Activated CD4-positive, alpha-beta memory T cell treated with anti-CD3 and anti-CD28 coated beads for 36 hours (primary cell): ENCODE measurements around the gene MRPL10. TPM values are rescaled to one million over a fixed set of nuclear protein-coding genes. Genes with fewer than 3 reads are reported as not detected.

Experiments used
- CTCF ChIA-PET: fragments of 350-600 bp; sonication (Branson Sonifier 250); formaldehyde crosslinking; loops from one replicate; lab custom pipeline; 2021; ENCODE audit warnings: antibody characterized with exemption, inconsistent platforms; lab: Charles Lee
- POLR2A ChIA-PET: fragments of 350-600 bp; sonication (Branson Sonifier 250); formaldehyde crosslinking; loops from one replicate; lab custom pipeline; 2021; ENCODE audit warnings: antibody characterized with exemption; lab: Charles Lee
- DNase-seq: peaks from one replicate; pipeline ENCODE4 v3.0.0-alpha.2; 2020
- H3K27ac Mint-ChIP-seq: one replicate; pipeline ENCODE4 v1.8.0; 2021; ENCODE audit warnings: mixed read lengths
- H3K27me3 Mint-ChIP-seq: one replicate; pipeline ENCODE4 v1.8.0; 2021; ENCODE audit warnings: mixed read lengths
- H3K36me3 Mint-ChIP-seq: one replicate; pipeline ENCODE4 v1.8.0; 2021; ENCODE audit warnings: mixed read lengths
- H3K4me1 Mint-ChIP-seq: one replicate; pipeline ENCODE4 v1.8.0; 2021; ENCODE audit warnings: low read depth, mixed read lengths
- H3K4me3 Mint-ChIP-seq: one replicate; pipeline ENCODE4 v1.8.0; 2021; ENCODE audit warnings: mild to moderate bottlenecking, mixed read lengths
- H3K9me3 Mint-ChIP-seq: one replicate; pipeline ENCODE4 v1.8.0; 2021; ENCODE audit warnings: mixed read lengths
- intact Hi-C: fragments of 100-400 bp; cut with micrococcal nuclease; formaldehyde crosslinking; loops from one replicate; pipeline ENCODE4 v1.15.1; 2023
- total RNA-seq, 2 experiments: library from RNA; stranded (reverse); gene quantifications; one replicate each; pipeline ENCODE4 v1.2.3, GENCODE V29; 2021

Gene MRPL10
- total RNA-seq, 2 experiments from 2014 or later: 69.9 to 72.4 TPM

GRCh38 chr17:47819475-47819874 lies 11.9 kb downstream of the MRPL10 start:
- no peaks in the 10 kb centered on the region for H3K27me3 Mint-ChIP-seq
- no peak overlapping the region for H3K4me3 Mint-ChIP-seq
- no peak for DNase-seq
- intact Hi-C loops: no loop called here
- H3K4me1 Mint-ChIP-seq: peaks cover 26% of the 10 kb centered on the region
- POLR2A ChIA-PET: no interaction called here
- no peaks in the 10 kb centered on the region for H3K9me3 Mint-ChIP-seq
- CTCF ChIA-PET: no interaction called here
- peaks cover 13% of the 10 kb centered on the region for H3K36me3 Mint-ChIP-seq
- H3K27ac Mint-ChIP-seq: no peak overlapping the region

GRCh38 chr17:47818002-47818695 lies 13.2 kb downstream of the MRPL10 start:
- intact Hi-C loops: no loop called here
- Mint-ChIP-seq H3K4me1 (peaks cover 26% of the 10 kb centered on the region), H3K27me3 (no peaks in the 10 kb centered on the region), H3K36me3 (peaks cover 5% of the 10 kb centered on the region), H3K4me3 (no peak overlapping the region), H3K27ac (no peak overlapping the region), H3K9me3 (no peaks in the 10 kb centered on the region)
- no peak for DNase-seq
- CTCF ChIA-PET: no interaction called here
- POLR2A ChIA-PET: no interaction called here

GRCh38 chr17:47816947-47817346 lies 14.4 kb downstream of the MRPL10 start:
- intact Hi-C loops: no loop called here
- CTCF ChIA-PET: interaction anchor here (0.6 to 0.7 kb wide), 2 partner anchors 39 to 573 kb away, joined by 3 read pairs; no protein-coding TSS in a partner anchor
- H3K36me3 Mint-ChIP-seq: peaks cover 9% of the 10 kb centered on the region

GRCh38 chr17:47816111-47816735 lies 15.1 kb downstream of the MRPL10 start:
- Mint-ChIP-seq H3K27ac (no peak overlapping the region), H3K27me3 (no peaks in the 10 kb centered on the region), H3K9me3 (no peaks in the 10 kb centered on the region), H3K4me3 (no peak overlapping the region), H3K4me1 (peaks cover 11% of the 10 kb centered on the region), H3K36me3 (peaks cover 11% of the 10 kb centered on the region)
- intact Hi-C loops: no loop called here
- POLR2A ChIA-PET: no interaction called here
- CTCF ChIA-PET: no interaction called here
- no peak for DNase-seq

More at GRCh38 chr17:47816947-47817346, 14.4 kb downstream of the MRPL10 start:
- Mint-ChIP-seq H3K9me3 (no peaks in the 10 kb centered on the region), H3K27ac (no peak overlapping the region), H3K4me3 (no peak overlapping the region), H3K4me1 (peaks cover 18% of the 10 kb centered on the region), H3K27me3 (no peaks in the 10 kb centered on the region)
- POLR2A ChIA-PET: no interaction called here
- DNase-seq: no peak

GRCh38 chr17:47815106-47815918 lies 16.0 kb downstream of the MRPL10 start:
- H3K27ac Mint-ChIP-seq: no peak overlapping the region
- H3K9me3 Mint-ChIP-seq: no peaks in the 10 kb centered on the region
- ChIA-PET POLR2A (interaction anchor here (0.7 kb wide), 1 partner anchor 14 kb away, joined by 5 read pairs; no protein-coding TSS in a partner anchor), CTCF (interaction anchor here (0.6 kb wide), 1 partner anchor 17 kb away, joined by 3 read pairs; no protein-coding TSS in a partner anchor)
- H3K27me3 Mint-ChIP-seq: no peaks in the 10 kb centered on the region
- no peak for DNase-seq
- intact Hi-C loops: no loop called here
- H3K4me3 Mint-ChIP-seq: no peak overlapping the region
- peaks cover 5% of the 10 kb centered on the region for H3K4me1 Mint-ChIP-seq
- peaks cover 14% of the 10 kb centered on the region for H3K36me3 Mint-ChIP-seq

- peaks cover 19% of the 10 kb centered on the region for H3K36me3 Mint-ChIP-seq
- H3K27me3 Mint-ChIP-seq: no peaks in the 10 kb centered on the region
- CTCF ChIA-PET: no interaction called here
- POLR2A ChIA-PET: no interaction called here
- H3K4me1 Mint-ChIP-seq: peaks cover 9% of the 10 kb centered on the region
- no peaks in the 10 kb centered on the region for H3K9me3 Mint-ChIP-seq
- DNase-seq: no peak
- intact Hi-C loops: no loop called here
- H3K27ac Mint-ChIP-seq: no peak overlapping the region
- H3K4me3 Mint-ChIP-seq: no peak overlapping the region
Measured at GRCh38 chr17:47813512-47814031, 17.8 kb downstream of the MRPL10 start.

- Mint-ChIP-seq H3K27me3 (no peaks in the 10 kb centered on the region), H3K4me3 (no peak overlapping the region), H3K9me3 (no peaks in the 10 kb centered on the region), H3K4me1 (peaks cover 9% of the 10 kb centered on the region), H3K36me3 (peaks cover 19% of the 10 kb centered on the region), H3K27ac (no peak overlapping the region)
- CTCF ChIA-PET: interaction anchor here (1.4 kb wide), 1 partner anchor 15 kb away, joined by 4 read pairs; no protein-coding TSS in a partner anchor
- POLR2A ChIA-PET: no interaction called here
- intact Hi-C loops: no loop called here
- no peak for DNase-seq
Measured at GRCh38 chr17:47813077-47813476, 18.3 kb downstream of the MRPL10 start.

- H3K9me3 Mint-ChIP-seq: no peaks in the 10 kb centered on the region
- peaks cover 9% of the 10 kb centered on the region for H3K4me1 Mint-ChIP-seq
- intact Hi-C loops: no loop called here
- no peak overlapping the region for H3K27ac Mint-ChIP-seq
- no peaks in the 10 kb centered on the region for H3K27me3 Mint-ChIP-seq
- ChIA-PET POLR2A (no interaction called here), CTCF (interaction anchor here (1.1 to 1.4 kb wide), 2 partner anchors 11 to 14 kb away, joined by 4 read pairs; no protein-coding TSS in a partner anchor)
- H3K36me3 Mint-ChIP-seq: peaks cover 22% of the 10 kb centered on the region
- no peak overlapping the region for H3K4me3 Mint-ChIP-seq
- no peak for DNase-seq
Measured at GRCh38 chr17:47812146-47812920, 19.0 kb downstream of the MRPL10 start.

- no peaks in the 10 kb centered on the region for H3K27me3 Mint-ChIP-seq
- DNase-seq: no peak
- no peak overlapping the region for H3K27ac Mint-ChIP-seq
- ChIA-PET POLR2A (no interaction called here), CTCF (interaction anchor here (1.1 kb wide), 1 partner anchor 11 kb away, joined by 4 read pairs; no protein-coding TSS in a partner anchor)
- H3K4me3 Mint-ChIP-seq: no peak overlapping the region
- intact Hi-C loops: no loop called here
- no peaks in the 10 kb centered on the region for H3K9me3 Mint-ChIP-seq
- peaks cover 9% of the 10 kb centered on the region for H3K4me1 Mint-ChIP-seq
- peaks cover 24% of the 10 kb centered on the region for H3K36me3 Mint-ChIP-seq
Measured at GRCh38 chr17:47811709-47812108, 19.6 kb downstream of the MRPL10 start.

GRCh38 chr17:47810901-47811635 lies 20.3 kb downstream of the MRPL10 start:
- no peak overlapping the region for H3K27ac Mint-ChIP-seq

More at GRCh38 chr17:47810901-47811635, 20.3 kb downstream of the MRPL10 start:
- Mint-ChIP-seq H3K4me3 (no peak overlapping the region), H3K36me3 (peaks cover 24% of the 10 kb centered on the region), H3K27me3 (no peaks in the 10 kb centered on the region), H3K4me1 (peaks cover 9% of the 10 kb centered on the region), H3K9me3 (no peaks in the 10 kb centered on the region)
- DNase-seq: no peak
- ChIA-PET CTCF (no interaction called here), POLR2A (no interaction called here)
- intact Hi-C loops: no loop called here
